WTC11 (cell line): ENCODE results near the gene PEX7. TPM values are rescaled to one million over a fixed set of nuclear protein-coding genes. Genes with fewer than 3 reads are reported as not detected.

Experiments used
- ATAC-seq: fragments of 200-7000 bp; cut with Tn5 transposase; 2 replicates; pipeline ENCODE4 v1.10.0; 2021; ENCODE audit warnings: mild to moderate bottlenecking, moderate library complexity
- CTCF ChIA-PET: fragments of 300-600 bp; sonication (Branson Sonifier 250); formaldehyde crosslinking; loops from one replicate; lab custom pipeline; 2021; ENCODE audit warnings: antibody characterized with exemption; lab: Charles Lee
- POLR2A ChIA-PET: fragments of 350-600 bp; sonication (Branson Sonifier 250); formaldehyde crosslinking; loops from one replicate; lab custom pipeline; 2021; ENCODE audit warnings: antibody characterized with exemption; lab: Charles Lee
- DNase-seq: peaks from one replicate; pipeline ENCODE4 v3.0.0; 2021; ENCODE audit warnings: low spot score
- H3K27ac Mint-ChIP-seq: 2 replicates; pipeline ENCODE4 v1.8.0; 2021; ENCODE audit warnings: mixed read lengths
- H3K27me3 Mint-ChIP-seq: 2 replicates; pipeline ENCODE4 v1.8.0; 2021; ENCODE audit warnings: low read depth, mild to moderate bottlenecking, moderate library complexity, mixed read lengths
- H3K36me3 Mint-ChIP-seq: 2 replicates; pipeline ENCODE4 v1.8.0; 2021; ENCODE audit warnings: mixed read lengths
- H3K4me1 Mint-ChIP-seq: 2 replicates; pipeline ENCODE4 v1.8.0; 2022; ENCODE audit warnings: mixed read lengths
- H3K4me3 Mint-ChIP-seq: 2 replicates; pipeline ENCODE4 v1.8.0; 2021; ENCODE audit warnings: mild to moderate bottlenecking, moderate library complexity, mixed read lengths
- H3K9me3 Mint-ChIP-seq: 2 replicates; pipeline ENCODE4 v1.8.0; 2021; ENCODE audit warnings: mixed read lengths
- CREM ChIP-seq: sonication (generic); formaldehyde crosslinking; IDR thresholded peaks from 2 replicates; pipeline ENCODE4 v1.8.1; 2022; ENCODE audit warnings: mild to moderate bottlenecking, missing genetic modification reagents, moderate library complexity
- CTCF ChIP-seq: fragments of 200-600 bp; IDR thresholded peaks from 2 replicates; pipeline ENCODE4 v1.8.0; 2022; ENCODE audit warnings: antibody characterized with exemption
- ELF4 ChIP-seq: sonication (generic); formaldehyde crosslinking; IDR thresholded peaks from 2 replicates; pipeline ENCODE4 v1.8.1; 2022; ENCODE audit warnings: low read depth, mild to moderate bottlenecking, moderate library complexity, missing genetic modification reagents
- ETV6 ChIP-seq: sonication (generic); formaldehyde crosslinking; IDR thresholded peaks from 2 replicates; pipeline ENCODE4 v1.8.1; 2022; ENCODE audit warnings: mild to moderate bottlenecking, missing genetic modification reagents
- FOXK1 ChIP-seq: sonication (generic); formaldehyde crosslinking; IDR thresholded peaks from 2 replicates; pipeline ENCODE4 v1.8.0; 2022; ENCODE audit warnings: mild to moderate bottlenecking, moderate library complexity, missing genetic modification reagents
- FOXP1 ChIP-seq: sonication (generic); formaldehyde crosslinking; IDR thresholded peaks from 2 replicates; pipeline ENCODE4 v1.8.0; 2022; ENCODE audit warnings: missing genetic modification reagents, mild to moderate bottlenecking, moderate library complexity, borderline replicate concordance
- GRHL2 ChIP-seq: fragments of 250-450 bp; sonication (Bioruptor Pico); IDR thresholded peaks from 2 replicates; pipeline ENCODE4 v1.8.0; 2022; ENCODE audit warnings: mild to moderate bottlenecking, moderate library complexity; ENCODE audit not compliant: insufficient replicate concordance, severe bottlenecking
- IRF2 ChIP-seq: sonication (generic); formaldehyde crosslinking; IDR thresholded peaks from 2 replicates; pipeline ENCODE4 v1.8.0; 2022; ENCODE audit warnings: low read depth, missing genetic modification reagents, borderline replicate concordance
- KAT7 ChIP-seq: sonication (generic); formaldehyde crosslinking; IDR thresholded peaks from 2 replicates; pipeline ENCODE4 v1.8.1; 2023; ENCODE audit warnings: missing genetic modification reagents, mild to moderate bottlenecking, borderline replicate concordance
- MXD4 ChIP-seq: fragments of 250-450 bp; sonication (Bioruptor Pico); IDR thresholded peaks from 2 replicates; pipeline ENCODE4 v1.8.0; 2021; ENCODE audit warnings: mild to moderate bottlenecking, moderate library complexity, borderline replicate concordance
- MYBL2 ChIP-seq: sonication (generic); formaldehyde crosslinking; IDR thresholded peaks from 2 replicates; pipeline ENCODE4 v1.8.1; 2023; ENCODE audit warnings: mild to moderate bottlenecking, moderate library complexity, missing genetic modification reagents
- NFE2L1 ChIP-seq: sonication (generic); formaldehyde crosslinking; IDR thresholded peaks from 2 replicates; pipeline ENCODE4 v1.8.1; 2023; ENCODE audit warnings: missing genetic modification reagents
- TCF7 ChIP-seq: sonication (generic); formaldehyde crosslinking; IDR thresholded peaks from 2 replicates; pipeline ENCODE4 v1.8.0; 2022; ENCODE audit warnings: mild to moderate bottlenecking, low read depth, missing genetic modification reagents, moderate library complexity
- TEAD1 ChIP-seq: sonication (generic); formaldehyde crosslinking; IDR thresholded peaks from 2 replicates; pipeline ENCODE4 v1.8.0; 2022; ENCODE audit warnings: mild to moderate bottlenecking, missing genetic modification reagents
- ZBTB43 ChIP-seq: sonication (generic); formaldehyde crosslinking; IDR thresholded peaks from 2 replicates; pipeline ENCODE4 v1.8.1; 2023; ENCODE audit warnings: mild to moderate bottlenecking, missing genetic modification reagents
- ZNF219 ChIP-seq: sonication (generic); formaldehyde crosslinking; IDR thresholded peaks from 2 replicates; pipeline ENCODE4 v1.8.0; 2023; ENCODE audit warnings: missing genetic modification reagents, mild to moderate bottlenecking, borderline replicate concordance
- ZNF263 ChIP-seq: sonication (generic); formaldehyde crosslinking; IDR thresholded peaks from 2 replicates; pipeline ENCODE4 v1.8.1; 2022; ENCODE audit warnings: low read depth, mild to moderate bottlenecking, moderate library complexity, missing genetic modification reagents
- ZNF423 ChIP-seq: fragments of 250-450 bp; sonication (Bioruptor Pico); IDR thresholded peaks from 2 replicates; pipeline ENCODE4 v2.1.2; 2022; ENCODE audit warnings: mild to moderate bottlenecking, moderate library complexity
- ZSCAN18 ChIP-seq: fragments of 250-450 bp; sonication (Bioruptor Pico); IDR thresholded peaks from 2 replicates; pipeline ENCODE4 v2.1.2; 2022; ENCODE audit warnings: mild to moderate bottlenecking, moderate library complexity
- total RNA-seq: library from RNA; stranded (reverse); gene quantifications from 3 replicates; pipeline ENCODE4 v1.2.3, GENCODE V29; 2021
- TF ChIP-seq, protein P1 (sequence below): fragments of 250-450 bp; sonication (Bioruptor Pico); IDR thresholded peaks from 2 replicates; pipeline ENCODE4 v1.9.0; 2021; ENCODE audit warnings: mild to moderate bottlenecking, borderline replicate concordance
- TF ChIP-seq, protein P2 (sequence below): sonication (generic); formaldehyde crosslinking; IDR thresholded peaks from 2 replicates; pipeline ENCODE4 v1.8.0; 2022; ENCODE audit warnings: mild to moderate bottlenecking, missing genetic modification reagents
- TF ChIP-seq, protein P3 (sequence below): sonication (generic); formaldehyde crosslinking; IDR thresholded peaks from 2 replicates; pipeline ENCODE4 v1.8.1; 2023; ENCODE audit warnings: mild to moderate bottlenecking, moderate library complexity, missing genetic modification reagents
- TF ChIP-seq, protein P4 (sequence below): sonication (generic); formaldehyde crosslinking; IDR thresholded peaks from 2 replicates; pipeline ENCODE4 v1.8.1; 2022; ENCODE audit warnings: mild to moderate bottlenecking, missing genetic modification reagents, moderate library complexity, borderline replicate concordance

Gene PEX7
- total RNA-seq, 1 experiment from 2014 or later: 9.8 TPM

- ChIA-PET CTCF (interaction anchor here (0.6 to 2.1 kb wide), 55 partner anchors 8 to 849 kb away, joined by 3 to 149 read pairs (median 4); partner anchors contain the start of genes BCLAF1, MAP7, PEX7 and SLC35D3), POLR2A (interaction anchor here (1.2 to 1.5 kb wide), 2 partner anchors 149 to 503 kb away, joined by 3 to 9 read pairs; partner anchors contain the start of gene BCLAF1)
- ATAC-seq: peak; percentile 82
- peak; percentile 86 for DNase-seq
- TF ChIP-seq, protein P1, sequence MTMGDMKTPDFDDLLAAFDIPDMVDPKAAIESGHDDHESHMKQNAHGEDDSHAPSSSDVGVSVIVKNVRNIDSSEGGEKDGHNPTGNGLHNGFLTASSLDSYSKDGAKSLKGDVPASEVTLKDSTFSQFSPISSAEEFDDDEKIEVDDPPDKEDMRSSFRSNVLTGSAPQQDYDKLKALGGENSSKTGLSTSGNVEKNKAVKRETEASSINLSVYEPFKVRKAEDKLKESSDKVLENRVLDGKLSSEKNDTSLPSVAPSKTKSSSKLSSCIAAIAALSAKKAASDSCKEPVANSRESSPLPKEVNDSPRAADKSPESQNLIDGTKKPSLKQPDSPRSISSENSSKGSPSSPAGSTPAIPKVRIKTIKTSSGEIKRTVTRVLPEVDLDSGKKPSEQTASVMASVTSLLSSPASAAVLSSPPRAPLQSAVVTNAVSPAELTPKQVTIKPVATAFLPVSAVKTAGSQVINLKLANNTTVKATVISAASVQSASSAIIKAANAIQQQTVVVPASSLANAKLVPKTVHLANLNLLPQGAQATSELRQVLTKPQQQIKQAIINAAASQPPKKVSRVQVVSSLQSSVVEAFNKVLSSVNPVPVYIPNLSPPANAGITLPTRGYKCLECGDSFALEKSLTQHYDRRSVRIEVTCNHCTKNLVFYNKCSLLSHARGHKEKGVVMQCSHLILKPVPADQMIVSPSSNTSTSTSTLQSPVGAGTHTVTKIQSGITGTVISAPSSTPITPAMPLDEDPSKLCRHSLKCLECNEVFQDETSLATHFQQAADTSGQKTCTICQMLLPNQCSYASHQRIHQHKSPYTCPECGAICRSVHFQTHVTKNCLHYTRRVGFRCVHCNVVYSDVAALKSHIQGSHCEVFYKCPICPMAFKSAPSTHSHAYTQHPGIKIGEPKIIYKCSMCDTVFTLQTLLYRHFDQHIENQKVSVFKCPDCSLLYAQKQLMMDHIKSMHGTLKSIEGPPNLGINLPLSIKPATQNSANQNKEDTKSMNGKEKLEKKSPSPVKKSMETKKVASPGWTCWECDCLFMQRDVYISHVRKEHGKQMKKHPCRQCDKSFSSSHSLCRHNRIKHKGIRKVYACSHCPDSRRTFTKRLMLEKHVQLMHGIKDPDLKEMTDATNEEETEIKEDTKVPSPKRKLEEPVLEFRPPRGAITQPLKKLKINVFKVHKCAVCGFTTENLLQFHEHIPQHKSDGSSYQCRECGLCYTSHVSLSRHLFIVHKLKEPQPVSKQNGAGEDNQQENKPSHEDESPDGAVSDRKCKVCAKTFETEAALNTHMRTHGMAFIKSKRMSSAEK (CRISPR knock-in tag): no peak
- TF ChIP-seq ZNF423 (CRISPR knock-in tag) (peak; percentile 97), CTCF (peak; percentile 55), ZBTB43 (CRISPR knock-in tag) (0 out of 2 replicates have a peak, but pooled peaks have one; percentile 44), ZSCAN18 (CRISPR knock-in tag) (no peak), ZNF219 (CRISPR knock-in tag) (0 out of 2 replicates have a peak, but pooled peaks have one; percentile 79), IRF2 (CRISPR knock-in tag) (no peak), KAT7 (CRISPR knock-in tag) (no peak), NFE2L1 (peak; percentile 83; the same call in 1 of the 2 replicates), TEAD1 (CRISPR knock-in tag) (no peak), MXD4 (CRISPR knock-in tag) (no peak), ELF4 (no peak), FOXK1 (CRISPR knock-in tag) (no peak), ETV6 (peak; percentile 16; the same call in 1 of the 2 replicates), GRHL2 (no peak), MYBL2 (CRISPR knock-in tag) (peak; percentile 47; the same call in 1 of the 2 replicates), TCF7 (peak; percentile 67; the same call in 1 of the 2 replicates), CREM (CRISPR knock-in tag) (peak; percentile 46; the same call in 1 of the 2 replicates), ZNF263 (CRISPR knock-in tag) (no peak), FOXP1 (peak; percentile 77; the same call in 1 of the 2 replicates)
- TF ChIP-seq, protein P2, sequence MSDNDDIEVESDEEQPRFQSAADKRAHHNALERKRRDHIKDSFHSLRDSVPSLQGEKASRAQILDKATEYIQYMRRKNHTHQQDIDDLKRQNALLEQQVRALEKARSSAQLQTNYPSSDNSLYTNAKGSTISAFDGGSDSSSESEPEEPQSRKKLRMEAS (CRISPR knock-in tag): peak; percentile 74; the same call in 1 of the 2 replicates
- TF ChIP-seq, protein P3, sequence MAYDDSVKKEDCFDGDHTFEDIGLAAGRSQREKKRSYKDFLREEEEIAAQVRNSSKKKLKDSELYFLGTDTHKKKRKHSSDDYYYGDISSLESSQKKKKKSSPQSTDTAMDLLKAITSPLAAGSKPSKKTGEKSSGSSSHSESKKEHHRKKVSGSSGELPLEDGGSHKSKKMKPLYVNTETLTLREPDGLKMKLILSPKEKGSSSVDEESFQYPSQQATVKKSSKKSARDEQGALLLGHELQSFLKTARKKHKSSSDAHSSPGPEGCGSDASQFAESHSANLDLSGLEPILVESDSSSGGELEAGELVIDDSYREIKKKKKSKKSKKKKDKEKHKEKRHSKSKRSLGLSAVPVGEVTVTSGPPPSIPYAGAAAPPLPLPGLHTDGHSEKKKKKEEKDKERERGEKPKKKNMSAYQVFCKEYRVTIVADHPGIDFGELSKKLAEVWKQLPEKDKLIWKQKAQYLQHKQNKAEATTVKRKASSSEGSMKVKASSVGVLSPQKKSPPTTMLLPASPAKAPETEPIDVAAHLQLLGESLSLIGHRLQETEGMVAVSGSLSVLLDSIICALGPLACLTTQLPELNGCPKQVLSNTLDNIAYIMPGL (CRISPR knock-in tag): peak; percentile 100
- TF ChIP-seq, protein P4, sequence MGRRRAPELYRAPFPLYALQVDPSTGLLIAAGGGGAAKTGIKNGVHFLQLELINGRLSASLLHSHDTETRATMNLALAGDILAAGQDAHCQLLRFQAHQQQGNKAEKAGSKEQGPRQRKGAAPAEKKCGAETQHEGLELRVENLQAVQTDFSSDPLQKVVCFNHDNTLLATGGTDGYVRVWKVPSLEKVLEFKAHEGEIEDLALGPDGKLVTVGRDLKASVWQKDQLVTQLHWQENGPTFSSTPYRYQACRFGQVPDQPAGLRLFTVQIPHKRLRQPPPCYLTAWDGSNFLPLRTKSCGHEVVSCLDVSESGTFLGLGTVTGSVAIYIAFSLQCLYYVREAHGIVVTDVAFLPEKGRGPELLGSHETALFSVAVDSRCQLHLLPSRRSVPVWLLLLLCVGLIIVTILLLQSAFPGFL (CRISPR knock-in tag): no peak
- Mint-ChIP-seq H3K27me3 (peaks cover 57% of the 10 kb centered on the region), H3K27ac (no peak within 1 kb of the TSS), H3K4me3 (peak within 1 kb of the TSS; percentile 84), H3K36me3 (no peaks in the 10 kb centered on the region), H3K9me3 (no peaks in the 10 kb centered on the region), H3K4me1 (peaks cover 10% of the 10 kb centered on the region; the same call in 1 of the 2 replicates)
Observed at GRCh38 chr6:136792410-136793262, 29.8 kb upstream of the PEX7 start, which contains the start of gene MAP3K5. Gene MAP3K5, minus strand, starts transcription at chr6:136792477. Its CDS starts 320 bp downstream, at chr6:136792157.
